Measurements from ENCODE around the gene APOBEC3G.

Gene APOBEC3G

DNA sequence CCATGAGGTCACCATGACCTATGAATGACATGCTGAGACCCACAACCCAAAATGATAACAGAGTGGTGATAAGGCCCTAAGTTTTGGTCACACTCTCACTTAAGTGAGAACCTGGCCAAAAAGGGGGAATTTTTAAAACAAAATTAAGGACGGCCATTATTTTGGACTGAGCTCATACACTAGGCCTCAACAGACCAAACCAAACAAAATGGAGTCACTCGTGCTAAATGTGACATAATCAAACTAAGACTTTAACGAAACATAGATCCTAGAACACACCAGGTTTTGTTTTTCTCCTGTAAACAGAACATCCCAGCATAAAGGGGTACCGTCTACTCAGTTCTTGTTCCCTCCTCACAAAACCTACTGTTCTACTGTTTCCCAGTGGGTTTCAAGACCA is 31.4 kb downstream of the APOBEC3G start:
- H3K27ac ChIP-seq, result no peak overlapping the region

DNA sequence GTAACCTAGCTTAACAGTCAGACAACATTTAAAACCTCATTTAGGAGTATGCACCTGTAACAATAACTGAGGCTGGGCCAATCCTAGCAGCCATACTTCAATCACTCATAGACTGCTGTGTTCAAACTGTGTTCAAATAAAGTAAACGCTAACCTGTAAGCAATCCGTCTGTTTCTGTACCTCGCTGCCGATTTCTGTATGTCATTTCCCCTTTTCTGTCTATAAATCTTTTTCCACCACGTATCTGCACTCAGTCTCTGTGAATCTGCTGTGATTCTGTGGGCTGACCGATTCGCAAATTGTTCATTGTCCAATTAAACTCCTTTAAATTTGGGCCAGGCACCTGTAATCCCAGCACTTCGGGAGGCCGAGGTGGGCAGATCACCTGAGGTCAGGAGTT is 32.3 kb downstream of the APOBEC3G start:
- Histone ChIP-seq H3K9ac (no peak overlapping the region), H3K4me3 (IDR thresholded peaks at IDR 0.05; ENCODE audit: insufficient read depth, low read depth, low read length) (no peak overlapping the region), H2AFZ (ENCODE audit: low read depth) (no peak overlapping the region)

More for the DNA sequence above, 31.4 kb downstream of the APOBEC3G start:
- Histone ChIP-seq H3K4me2 (no peak overlapping the region), H3K4me1 (ENCODE audit: low read depth, poor library complexity, severe bottlenecking) (peaks cover 2% of the 10 kb centered on the region), H3K27me3 (ENCODE audit: insufficient read depth, low read depth) (no peaks in the 10 kb centered on the region), H4K20me1 (ENCODE audit: insufficient read depth) (no peaks in the 10 kb centered on the region), H3K4me3 (IDR thresholded peaks at IDR 0.05; ENCODE audit: insufficient read depth, low read depth, low read length) (no peak overlapping the region), H3K9ac (no peak overlapping the region), H3K36me3 (ENCODE audit: insufficient read depth) (no peaks in the 10 kb centered on the region), H2AFZ (ENCODE audit: low read depth) (no peak overlapping the region), H3K79me2 (ENCODE audit: insufficient read depth, low read depth) (no peaks in the 10 kb centered on the region)
- TF ChIP-seq, protein P1, sequence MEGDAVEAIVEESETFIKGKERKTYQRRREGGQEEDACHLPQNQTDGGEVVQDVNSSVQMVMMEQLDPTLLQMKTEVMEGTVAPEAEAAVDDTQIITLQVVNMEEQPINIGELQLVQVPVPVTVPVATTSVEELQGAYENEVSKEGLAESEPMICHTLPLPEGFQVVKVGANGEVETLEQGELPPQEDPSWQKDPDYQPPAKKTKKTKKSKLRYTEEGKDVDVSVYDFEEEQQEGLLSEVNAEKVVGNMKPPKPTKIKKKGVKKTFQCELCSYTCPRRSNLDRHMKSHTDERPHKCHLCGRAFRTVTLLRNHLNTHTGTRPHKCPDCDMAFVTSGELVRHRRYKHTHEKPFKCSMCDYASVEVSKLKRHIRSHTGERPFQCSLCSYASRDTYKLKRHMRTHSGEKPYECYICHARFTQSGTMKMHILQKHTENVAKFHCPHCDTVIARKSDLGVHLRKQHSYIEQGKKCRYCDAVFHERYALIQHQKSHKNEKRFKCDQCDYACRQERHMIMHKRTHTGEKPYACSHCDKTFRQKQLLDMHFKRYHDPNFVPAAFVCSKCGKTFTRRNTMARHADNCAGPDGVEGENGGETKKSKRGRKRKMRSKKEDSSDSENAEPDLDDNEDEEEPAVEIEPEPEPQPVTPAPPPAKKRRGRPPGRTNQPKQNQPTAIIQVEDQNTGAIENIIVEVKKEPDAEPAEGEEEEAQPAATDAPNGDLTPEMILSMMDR (conservative IDR thresholded peaks at IDR 0.05; ENCODE audit: low read depth, low read length), result no peak

DNA sequence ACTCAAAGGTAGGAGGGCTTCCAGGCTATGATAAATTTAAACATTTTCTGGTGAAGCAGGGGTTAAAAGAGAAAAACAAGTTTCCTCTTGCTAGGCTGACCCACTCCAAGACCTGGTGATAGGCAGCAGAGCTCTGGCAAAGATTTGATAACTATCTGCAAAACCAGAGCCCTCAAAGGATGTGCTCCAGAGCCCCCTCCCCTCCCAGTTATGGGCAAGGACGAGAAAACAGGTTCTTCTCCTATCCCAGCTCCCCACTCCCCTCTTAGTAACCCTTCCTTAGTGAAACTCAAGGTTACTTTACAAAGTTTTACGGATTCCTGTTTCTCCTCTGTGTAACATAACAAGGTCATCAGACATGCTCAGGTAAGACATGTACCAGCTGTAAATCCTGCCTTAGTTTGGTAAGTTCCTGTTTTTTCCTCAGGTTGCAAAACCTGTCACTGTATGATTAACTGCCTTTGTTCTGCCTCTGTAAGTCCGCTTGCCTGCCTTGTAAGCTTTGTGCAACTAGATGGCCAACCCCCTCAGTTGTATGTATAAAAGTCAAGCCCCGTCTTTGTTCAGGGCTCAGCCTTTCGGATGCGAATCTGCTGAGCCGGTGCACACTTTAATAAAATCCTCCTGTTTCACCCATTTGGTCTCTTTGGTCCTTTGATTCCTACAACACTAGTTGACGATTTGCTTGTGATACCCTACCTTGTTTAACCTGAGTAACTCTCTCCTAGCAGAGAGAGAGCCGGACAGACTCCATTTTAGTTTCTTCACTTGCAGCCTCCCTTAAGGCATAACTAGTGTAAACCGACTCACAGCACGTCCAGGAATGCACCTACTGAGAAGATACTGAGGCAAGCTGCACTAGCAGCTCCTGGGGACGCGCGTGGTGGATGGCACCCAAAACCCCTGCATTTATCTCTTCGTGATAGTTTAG is 33.8 kb downstream of the APOBEC3G start:
- H3K4me1 ChIP-seq (ENCODE audit: low read depth, poor library complexity, severe bottlenecking), result peaks cover 9% of the 10 kb centered on the region
- no peak overlapping the region for H3K9ac ChIP-seq
- H3K4me3 ChIP-seq (IDR thresholded peaks at IDR 0.05; ENCODE audit: insufficient read depth, low read depth, low read length), result no peak overlapping the region
- no peak overlapping the region for H3K27ac ChIP-seq
- TF ChIP-seq, protein P1 (conservative IDR thresholded peaks at IDR 0.05; ENCODE audit: low read depth, low read length), result no peak
- H3K36me3 ChIP-seq (ENCODE audit: insufficient read depth), result no peaks in the 10 kb centered on the region
- H2AFZ ChIP-seq (ENCODE audit: low read depth), result no peak overlapping the region
- no peak overlapping the region for H3K4me2 ChIP-seq
- no peaks in the 10 kb centered on the region for H3K27me3 ChIP-seq (ENCODE audit: insufficient read depth, low read depth)
- H4K20me1 ChIP-seq (ENCODE audit: insufficient read depth), result no peaks in the 10 kb centered on the region
- H3K79me2 ChIP-seq (ENCODE audit: insufficient read depth, low read depth), result no peaks in the 10 kb centered on the region

More for the DNA sequence above, 32.3 kb downstream of the APOBEC3G start:
- H3K27ac ChIP-seq, result no peak overlapping the region
- no peaks in the 10 kb centered on the region for H3K79me2 ChIP-seq (ENCODE audit: insufficient read depth, low read depth)
- H3K27me3 ChIP-seq (ENCODE audit: insufficient read depth, low read depth), result no peaks in the 10 kb centered on the region
- no peaks in the 10 kb centered on the region for H4K20me1 ChIP-seq (ENCODE audit: insufficient read depth)
- no peak overlapping the region for H3K4me2 ChIP-seq
- no peaks in the 10 kb centered on the region for H3K36me3 ChIP-seq (ENCODE audit: insufficient read depth)
- H3K4me1 ChIP-seq (ENCODE audit: low read depth, poor library complexity, severe bottlenecking), result peaks cover 9% of the 10 kb centered on the region
- TF ChIP-seq, protein P1 (conservative IDR thresholded peaks at IDR 0.05; ENCODE audit: low read depth, low read length), result no peak

DNA sequence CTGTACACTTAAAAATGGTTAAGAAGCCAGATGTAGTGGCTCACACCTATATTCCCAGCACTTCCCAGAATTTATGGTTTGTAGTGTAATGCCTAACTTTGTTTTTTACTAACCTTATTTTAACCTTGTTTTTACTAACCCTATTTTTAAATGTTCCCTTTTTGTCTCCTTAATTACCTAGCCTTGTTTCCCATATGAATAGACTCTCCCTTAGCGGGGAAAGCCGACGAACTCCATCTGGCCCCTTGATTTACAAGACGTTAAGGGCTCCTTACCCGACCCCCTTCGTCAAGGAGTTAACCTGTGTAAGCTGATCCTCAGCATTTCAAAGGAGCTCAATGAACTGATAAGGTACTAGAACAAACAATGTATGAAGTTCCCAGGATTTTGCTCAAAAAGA is 37.0 kb downstream of the APOBEC3G start:
- Histone ChIP-seq H3K36me3 (ENCODE audit: insufficient read depth) (no peaks in the 10 kb centered on the region), H3K9ac (no peak overlapping the region), H2AFZ (ENCODE audit: low read depth) (no peak overlapping the region), H3K27ac (no peak overlapping the region), H3K4me1 (ENCODE audit: low read depth, poor library complexity, severe bottlenecking) (peaks cover 9% of the 10 kb centered on the region), H3K4me3 (IDR thresholded peaks at IDR 0.05; ENCODE audit: insufficient read depth, low read depth, low read length) (no peak overlapping the region), H3K79me2 (ENCODE audit: insufficient read depth, low read depth) (no peaks in the 10 kb centered on the region), H3K27me3 (ENCODE audit: insufficient read depth, low read depth) (no peaks in the 10 kb centered on the region), H3K4me2 (no peak overlapping the region; the same call in 1 of the 2 replicates), H4K20me1 (ENCODE audit: insufficient read depth) (no peaks in the 10 kb centered on the region)
- TF ChIP-seq, protein P1 (conservative IDR thresholded peaks at IDR 0.05; ENCODE audit: low read depth, low read length), result no peak
